GM12892 (cell line): ENCODE results near the gene TTC28.
"Not testable (repeated sequence)": the region's sequence is repeated elsewhere in the genome, so short reads cannot be mapped to it uniquely, and the experiment has no call there.

Experiments
- POLR2A ChIP-seq: IDR thresholded peaks from 2 replicates; pipeline ENCODE4 v1.6.1; 2011; ENCODE audit warnings: low read depth, low read length, control low read depth
- POLR2AphosphoS5 ChIP-seq: IDR thresholded peaks from 2 replicates; pipeline ENCODE4 v1.6.1; 2011; ENCODE audit warnings: low read depth, low read length, control low read depth
- TAF1 ChIP-seq: IDR thresholded peaks from 2 replicates; pipeline ENCODE4 v1.6.1; 2011; ENCODE audit warnings: low read depth, mild to moderate bottlenecking, control low read depth, low read length, borderline replicate concordance

DNA sequence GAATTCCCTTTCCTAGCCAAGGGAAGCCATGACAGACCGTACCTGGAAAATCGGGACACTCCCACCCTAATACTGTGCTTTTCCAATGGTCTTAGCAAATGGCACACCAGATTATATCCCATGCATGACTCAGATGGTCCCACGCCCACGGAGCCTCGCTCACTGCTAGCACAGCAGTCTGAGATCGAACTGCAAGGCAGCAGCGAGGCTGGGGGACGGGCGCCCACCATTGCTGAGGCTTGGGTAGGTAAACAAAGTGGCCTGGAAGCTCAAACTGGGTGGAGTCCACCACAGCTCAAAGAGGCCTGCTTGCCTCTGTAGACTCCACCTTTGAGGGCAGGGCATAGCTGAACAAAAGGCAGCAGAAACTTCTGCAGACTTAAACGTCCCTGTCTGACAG, 150.5 kb downstream of the TTC28 start:
- TF ChIP-seq POLR2AphosphoS5, POLR2A, TAF1: not testable (repeated sequence)
